ENCODE measurements around the gene PICALM. TPM values are rescaled to one million over a fixed set of nuclear protein-coding genes. Genes with fewer than 3 reads are reported as not detected.
A peak's percentile ranks its signal among the peaks of the same experiment; 100 is the strongest.

Gene PICALM
- total and polyA plus RNA-seq, 2 donors (not counting 3 experiments of a cell fraction or from before 2014, with no cell fraction given), result 181 to 202 TPM

DNA sequence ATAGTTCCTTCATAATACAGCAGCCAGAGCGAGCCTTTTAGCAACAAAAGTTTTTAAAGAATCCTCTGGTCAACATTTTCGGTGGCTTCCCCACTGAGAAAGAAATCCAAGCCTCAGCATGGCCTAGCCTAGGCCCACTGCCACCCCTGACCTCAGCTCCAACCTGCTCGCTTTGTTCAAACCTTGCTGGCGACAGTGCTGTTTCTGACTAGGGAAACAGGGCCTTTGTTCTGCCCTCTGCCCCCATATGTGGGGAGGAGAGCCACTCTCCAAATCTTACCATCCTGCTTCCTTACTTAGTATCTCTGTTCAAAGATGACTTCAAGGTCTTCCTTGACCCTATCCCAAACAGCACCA, 117.9 kb downstream of the PICALM start:
- no peak for FAIRE-seq
- ChIA-PET POLR2A (no interaction called here), CTCF (interaction anchor here (0.8 to 2.1 kb wide), 4 partner anchors 10 to 339 kb away, joined by 3 to 7 read pairs (median 4); no protein-coding TSS in a partner anchor)
- no peaks in the 10 kb centered on the region for H3K9me1 ChIP-seq (replicated peaks; ENCODE audit: control insufficient read depth, extremely low read depth, insufficient read depth, low read length)
- no peaks in the 10 kb centered on the region for H4K20me1 ChIP-seq (replicated peaks; ENCODE audit: control insufficient read depth, extremely low read depth, insufficient read depth, low read length)
- intact Hi-C loops (cut with micrococcal nuclease), result no loop called here
- peaks cover 29% of the 10 kb centered on the region for H3K4me1 ChIP-seq (ENCODE audit: control insufficient read depth, extremely low read depth, insufficient read depth, low read length)
- no peak overlapping the region for H2AFZ ChIP-seq (ENCODE audit: low read depth, low read length)
- no peak overlapping the region for H3K4me2 ChIP-seq (ENCODE audit: insufficient read depth, low read length)
- no peak for DNase-seq (ENCODE audit: low read depth, low spot score)
- dilution Hi-C loops (cut with MboI; ENCODE audit: extremely low pct_ligation_motif_present, low sequenced_read_pairs), result no loop called here
- no peak overlapping the region for H3K4me3 ChIP-seq (replicated peaks in 1 of 3; ENCODE audit: insufficient read depth in 1 of 3, low read depth in 1 of 3, low read length in 3 of 3)
- TF ChIP-seq MYC (IDR thresholded peaks at IDR 0.05; ENCODE audit: low read depth, low read length), result no peak
- TF ChIP-seq, protein P1, sequence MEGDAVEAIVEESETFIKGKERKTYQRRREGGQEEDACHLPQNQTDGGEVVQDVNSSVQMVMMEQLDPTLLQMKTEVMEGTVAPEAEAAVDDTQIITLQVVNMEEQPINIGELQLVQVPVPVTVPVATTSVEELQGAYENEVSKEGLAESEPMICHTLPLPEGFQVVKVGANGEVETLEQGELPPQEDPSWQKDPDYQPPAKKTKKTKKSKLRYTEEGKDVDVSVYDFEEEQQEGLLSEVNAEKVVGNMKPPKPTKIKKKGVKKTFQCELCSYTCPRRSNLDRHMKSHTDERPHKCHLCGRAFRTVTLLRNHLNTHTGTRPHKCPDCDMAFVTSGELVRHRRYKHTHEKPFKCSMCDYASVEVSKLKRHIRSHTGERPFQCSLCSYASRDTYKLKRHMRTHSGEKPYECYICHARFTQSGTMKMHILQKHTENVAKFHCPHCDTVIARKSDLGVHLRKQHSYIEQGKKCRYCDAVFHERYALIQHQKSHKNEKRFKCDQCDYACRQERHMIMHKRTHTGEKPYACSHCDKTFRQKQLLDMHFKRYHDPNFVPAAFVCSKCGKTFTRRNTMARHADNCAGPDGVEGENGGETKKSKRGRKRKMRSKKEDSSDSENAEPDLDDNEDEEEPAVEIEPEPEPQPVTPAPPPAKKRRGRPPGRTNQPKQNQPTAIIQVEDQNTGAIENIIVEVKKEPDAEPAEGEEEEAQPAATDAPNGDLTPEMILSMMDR (IDR thresholded peaks at IDR 0.05; ENCODE audit: extremely low read depth in 1 of 2, insufficient read depth in 1 of 2, low read depth in 1 of 2, low read length in 2 of 2), result no peak
- TF ChIP-seq, protein P2, sequence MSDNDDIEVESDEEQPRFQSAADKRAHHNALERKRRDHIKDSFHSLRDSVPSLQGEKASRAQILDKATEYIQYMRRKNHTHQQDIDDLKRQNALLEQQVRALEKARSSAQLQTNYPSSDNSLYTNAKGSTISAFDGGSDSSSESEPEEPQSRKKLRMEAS (IDR thresholded peaks at IDR 0.05; ENCODE audit: insufficient read depth, insufficient read length), result no peak
- no peak for TF ChIP-seq GATA2 (IDR thresholded peaks at IDR 0.05; ENCODE audit: insufficient read depth, insufficient read length, low read depth, low read length)
- no peak for TF ChIP-seq JUN (IDR thresholded peaks at IDR 0.05; ENCODE audit: borderline replicate concordance, insufficient read depth, insufficient read length, low read depth)
- TF ChIP-seq EZH2 (IDR thresholded peaks at IDR 0.05; ENCODE audit: borderline replicate concordance, low read depth, low read length, severe bottlenecking), result no peak
- peak; percentile 7 for TF ChIP-seq POLR2AphosphoS5 (IDR thresholded peaks at IDR 0.05; ENCODE audit: insufficient read depth, low read depth, low read length)
- H3K79me2 ChIP-seq (ENCODE audit: control insufficient read depth, insufficient read depth, low read length), result no peaks in the 10 kb centered on the region
- H3K27me3 ChIP-seq (ENCODE audit: control insufficient read depth in 2 of 2, insufficient read depth in 2 of 2, low read length in 2 of 2), result no peaks in the 10 kb centered on the region
- H3K36me3 ChIP-seq (ENCODE audit: control insufficient read depth in 2 of 2, extremely low read depth in 1 of 2, insufficient read depth in 2 of 2, low read length in 2 of 2), result peaks cover 4% of the 10 kb centered on the region in 2 experiments
- no peak overlapping the region for H3K27ac ChIP-seq (ENCODE audit: insufficient read depth, low read depth, low read length)
- no peaks in the 10 kb centered on the region for H3K9me3 ChIP-seq (replicated peaks; ENCODE audit: control insufficient read depth, insufficient read depth, low read length)
- H3K9ac ChIP-seq (replicated peaks; ENCODE audit: extremely low read depth, insufficient read depth, low read length), result no peak overlapping the region
- BruUV-seq (replicated peaks), result no TSS peak

All from endothelial cell of umbilical vein (primary cell).